Neural cell (in vitro differentiated cells): ENCODE measurements around the gene LRP5.

Source experiments
- CTCF ChIP-seq: fragments of 450-650 bp; IDR thresholded peaks from 2 replicates; pipeline ENCODE4 v1.5.1; 2014; ENCODE audit warnings: antibody characterized with exemption, mild to moderate bottlenecking, moderate library complexity; ENCODE audit not compliant: poor library complexity, severe bottlenecking
- EP300 ChIP-seq: fragments of 450-650 bp; conservative IDR thresholded peaks from 2 replicates; pipeline ENCODE4 v1.6.1; 2014; ENCODE audit warnings: antibody characterized with exemption, mild to moderate bottlenecking, moderate library complexity; ENCODE audit not compliant: poor library complexity, severe bottlenecking
- EZH2 ChIP-seq: fragments of 200-600, 300-800 bp; shearing (Covaris generic), sonication (generic); IDR thresholded peaks from 2 replicates; pipeline ENCODE4 v1.6.1; 2014; ENCODE audit warnings: antibody characterized with exemption, low read length, borderline replicate concordance, mild to moderate bottlenecking; ENCODE audit not compliant: insufficient read depth, poor library complexity, severe bottlenecking
- POLR2AphosphoS5 ChIP-seq: IDR thresholded peaks from 2 replicates; pipeline ENCODE4 v1.6.1; 2012
- RAD21 ChIP-seq: fragments of 450-650 bp; conservative IDR thresholded peaks from 2 replicates; pipeline ENCODE4 v1.6.1; 2014; ENCODE audit warnings: antibody characterized with exemption, mild to moderate bottlenecking, moderate library complexity
- REST ChIP-seq: IDR thresholded peaks from 2 replicates; pipeline ENCODE4 v1.6.1; 2012; ENCODE audit warnings: borderline replicate concordance
- TAF1 ChIP-seq: IDR thresholded peaks from 2 replicates; pipeline ENCODE4 v1.6.1; 2012; ENCODE audit warnings: low read depth

- TF ChIP-seq CTCF (no peak), REST (no peak), EZH2 (no peak), POLR2AphosphoS5 (no peak), TAF1 (no peak), RAD21 (no peak), EP300 (no peak)
These were observed 39.3 kb downstream of the LRP5 start for GRCh38 chr11:68351450-68352275.
